HCEC 1CT (cell line): ENCODE results near the gene ZFHX3.

Source experiments
- DNase-seq: peaks from one replicate; pipeline ENCODE4 v3.0.0-alpha.2; 2017

Gene ZFHX3

DNA sequence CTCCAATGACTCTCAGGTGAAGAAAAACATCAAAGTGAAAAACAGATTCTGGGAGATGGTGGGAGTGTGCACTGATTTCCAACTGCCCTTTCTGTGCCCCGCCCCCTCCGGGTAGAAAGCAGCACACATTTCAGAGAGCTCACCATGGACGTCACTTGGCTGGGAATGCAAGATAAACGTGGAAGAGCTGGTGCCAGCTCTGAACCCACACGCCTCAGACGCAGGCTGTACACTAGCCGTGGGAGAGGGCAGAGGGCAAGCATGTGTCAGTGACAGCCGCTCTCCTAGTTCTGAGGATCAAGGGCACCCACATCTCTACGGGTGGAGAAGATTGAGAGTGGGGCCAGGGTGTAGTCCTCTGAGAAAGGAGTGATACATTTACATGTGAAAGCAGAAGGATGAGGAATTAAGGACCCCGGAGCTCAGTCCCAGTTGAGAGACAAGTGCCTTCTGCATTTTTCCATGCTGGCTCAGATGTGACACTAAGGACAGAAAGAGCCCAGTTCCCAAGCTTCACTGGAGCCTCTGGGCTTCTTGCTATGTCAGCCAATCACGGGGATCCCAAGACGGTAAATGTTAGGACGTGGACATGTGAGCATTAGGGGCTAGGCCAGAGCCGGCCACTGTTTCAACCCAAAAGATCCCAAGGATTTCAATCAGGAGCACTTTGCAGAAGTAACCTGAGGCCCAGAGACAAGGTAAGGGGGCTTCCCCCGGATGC lies 101.3 kb downstream of the ZFHX3 start:
- DNase-seq = no peak

DNA sequence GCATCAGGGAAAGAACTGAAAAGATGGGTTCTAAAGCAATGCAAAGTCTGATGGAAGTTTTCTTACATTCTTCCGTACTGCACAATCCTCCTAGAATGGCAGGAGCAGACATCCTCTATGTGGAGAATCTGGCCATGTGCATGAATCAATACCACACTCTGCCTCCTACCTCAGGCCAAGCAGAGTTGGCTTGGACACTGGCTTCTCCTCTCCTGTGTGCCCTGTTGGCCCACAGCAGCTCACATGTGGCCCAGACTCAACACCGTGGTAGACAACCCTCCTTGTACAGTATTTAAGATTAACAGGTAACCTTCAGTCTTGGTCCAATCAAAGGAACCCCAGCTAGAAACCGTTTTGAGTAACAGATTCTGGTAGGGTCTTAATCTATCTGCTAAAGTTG lies 101.9 kb downstream of the ZFHX3 start:
- DNase-seq = no peak

DNA sequence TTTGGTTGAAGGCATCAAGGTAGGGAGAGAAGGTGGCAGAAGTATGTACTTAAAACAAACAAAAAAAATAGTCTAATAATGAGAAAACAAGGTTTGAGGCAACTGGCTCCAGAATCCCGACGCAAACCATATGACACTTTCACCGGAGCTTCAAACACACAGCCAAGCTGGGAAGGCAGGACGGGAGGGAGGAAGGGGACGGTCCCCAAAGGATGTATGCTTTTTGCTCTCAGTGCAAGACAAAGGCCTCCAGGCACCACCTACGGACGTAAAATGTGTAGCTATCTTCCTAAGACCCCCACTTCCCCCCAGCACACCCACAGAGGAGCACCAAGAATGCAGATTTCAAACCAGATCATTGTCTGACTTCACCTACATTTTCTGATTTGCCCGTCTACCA lies 102.3 kb downstream of the ZFHX3 start:
- DNase-seq = no peak

DNA sequence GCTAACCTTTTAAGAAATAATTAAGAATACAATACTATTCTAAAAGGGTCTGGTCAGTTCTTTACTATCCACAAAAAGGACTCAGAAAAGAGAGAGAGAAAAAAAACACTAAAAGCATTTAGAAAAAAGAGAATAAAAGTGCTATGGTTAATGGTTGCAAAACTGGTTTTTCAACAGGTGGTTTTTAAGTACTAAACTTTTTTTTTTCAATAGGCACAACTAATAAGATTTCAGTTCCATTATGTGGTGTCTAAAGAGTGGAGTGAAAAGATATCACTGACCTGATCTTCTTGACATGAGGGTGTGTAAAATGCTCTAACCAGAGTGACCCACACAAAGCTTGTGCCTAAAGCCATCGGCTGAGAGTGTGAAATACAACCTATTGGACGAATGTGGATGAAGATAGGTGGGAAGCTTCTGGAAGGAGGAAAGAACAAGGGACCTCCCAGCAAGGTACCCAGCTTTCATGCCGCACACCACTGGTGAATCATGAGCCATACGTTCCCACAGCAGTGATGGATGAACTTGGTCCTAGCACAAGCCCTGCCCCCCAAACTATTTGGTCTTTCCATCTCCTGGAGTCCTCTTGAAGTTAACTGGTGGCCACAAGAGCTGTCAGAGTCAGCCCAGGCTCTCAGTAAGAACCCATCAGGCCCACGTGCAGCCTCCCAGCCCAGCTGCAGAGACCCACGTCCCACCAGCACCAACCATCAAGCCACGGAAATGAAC lies 103.0 kb downstream of the ZFHX3 start:
- DNase-seq = no peak

DNA sequence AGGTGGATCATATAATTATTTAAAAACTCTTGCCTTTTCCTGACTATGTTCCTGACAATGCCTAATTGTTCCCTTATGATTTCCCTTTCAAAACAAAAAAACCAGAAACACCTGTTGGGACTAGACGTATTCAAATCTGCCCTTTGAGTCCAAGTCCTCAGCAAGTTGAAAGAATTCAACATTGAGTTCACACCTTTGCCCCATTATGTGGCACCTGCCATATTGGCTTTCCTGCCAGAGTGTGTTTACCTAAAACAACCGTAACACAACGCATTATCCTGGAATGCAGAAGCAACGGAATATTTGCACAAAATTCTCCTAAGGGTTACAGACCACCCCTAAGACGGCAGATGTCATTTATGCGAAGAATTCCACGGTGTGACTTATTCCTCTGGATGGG lies 105.9 kb downstream of the ZFHX3 start:
- DNase-seq = no peak

DNA sequence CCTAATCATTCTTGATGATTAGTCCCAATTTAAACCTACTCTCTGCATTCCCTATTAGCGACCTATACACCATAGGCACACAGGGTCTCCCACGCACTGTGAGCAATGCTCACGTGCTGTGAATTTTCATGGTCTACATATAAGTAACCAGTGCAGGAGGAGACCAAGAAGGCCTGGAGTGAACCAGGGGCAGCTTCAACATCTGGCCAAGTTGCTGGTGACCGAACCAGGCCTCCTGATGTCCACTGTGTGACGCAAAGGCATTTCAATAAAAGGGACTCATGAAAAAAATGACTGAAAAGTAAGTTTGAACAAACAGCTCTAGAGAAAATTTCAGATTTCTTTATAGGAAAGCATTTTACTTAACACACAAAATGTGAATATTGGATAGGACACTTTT lies 107.0 kb downstream of the ZFHX3 start:
- no peak for DNase-seq

DNA sequence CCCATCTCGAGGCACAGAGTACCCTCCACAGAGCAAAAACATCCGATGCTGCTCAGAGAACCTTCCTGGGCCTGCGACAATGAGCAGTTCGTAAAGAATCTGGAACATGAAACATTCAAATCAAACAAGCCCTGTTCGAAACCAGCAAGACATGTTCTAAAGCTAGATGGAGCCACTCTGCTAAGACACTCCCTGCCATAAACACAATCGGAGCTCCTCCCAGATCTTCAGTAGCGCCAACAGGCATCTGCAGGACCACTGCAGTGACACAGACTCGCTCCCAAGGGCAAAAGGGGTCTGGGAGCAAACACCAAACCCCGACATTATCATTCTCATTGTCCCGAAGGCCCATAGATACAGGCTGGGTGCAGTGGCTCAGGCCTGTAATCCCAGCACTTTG lies 108.7 kb downstream of the ZFHX3 start:
- DNase-seq = peak; percentile 70

DNA sequence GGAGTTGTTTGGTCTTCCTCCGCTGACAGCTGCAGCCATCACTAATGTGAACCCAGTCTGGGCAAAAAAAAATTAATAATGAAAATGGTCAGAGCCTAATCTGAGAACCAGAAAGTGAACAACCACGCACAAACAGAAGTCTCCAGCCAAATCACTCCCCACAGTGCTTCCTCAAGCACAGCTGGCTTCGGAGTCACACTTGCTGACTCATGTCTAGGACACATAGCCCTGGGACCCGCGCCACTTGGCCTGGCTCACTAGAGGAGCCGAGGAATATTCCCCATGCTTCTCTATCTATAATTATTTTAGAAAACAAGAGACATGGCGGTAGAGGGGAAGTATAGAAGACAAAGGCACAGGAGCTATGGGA lies 109.1 kb downstream of the ZFHX3 start:
- DNase-seq = peak; percentile 70

DNA sequence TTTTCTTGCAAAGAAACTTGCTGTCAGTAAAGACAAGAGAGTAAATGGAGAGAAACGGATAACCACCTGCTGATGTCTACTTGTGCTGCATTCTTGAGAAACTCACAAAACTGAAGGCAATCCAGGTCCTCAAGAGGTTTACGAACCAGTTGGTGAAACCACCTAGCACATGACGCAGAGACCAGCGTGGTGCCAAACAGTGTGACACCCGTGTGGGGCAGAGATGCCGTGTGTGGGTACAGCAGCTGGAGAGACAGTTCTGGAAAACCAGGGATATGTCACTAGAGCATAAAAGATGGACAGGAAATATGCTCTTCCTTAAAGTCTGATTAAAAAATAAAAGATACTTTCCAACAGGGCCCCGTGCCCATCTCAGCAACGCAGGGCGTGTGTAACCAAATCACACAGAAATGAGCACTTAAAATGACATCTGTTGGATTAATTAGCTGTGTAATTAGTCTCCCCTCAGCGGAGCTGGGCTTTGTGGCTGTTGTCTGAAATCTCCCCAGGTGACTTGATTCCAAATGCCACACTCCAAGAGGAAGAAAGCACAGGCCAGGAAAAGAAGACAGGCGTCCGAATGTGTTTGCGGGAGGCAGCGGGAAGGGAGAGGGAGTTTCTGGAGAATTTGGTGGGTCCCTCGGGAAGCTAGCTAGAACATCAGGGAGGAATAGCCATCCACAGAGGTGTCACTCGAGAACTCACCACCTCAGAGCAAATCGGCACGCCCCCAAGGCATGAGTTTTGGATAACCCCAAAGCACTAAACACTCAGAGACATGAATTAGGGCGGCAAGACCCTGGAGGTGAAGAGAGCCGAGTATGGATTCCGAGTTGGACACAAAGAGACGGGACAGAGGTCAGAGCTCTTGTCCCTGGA lies 109.8 kb downstream of the ZFHX3 start:
- no peak for DNase-seq

DNA sequence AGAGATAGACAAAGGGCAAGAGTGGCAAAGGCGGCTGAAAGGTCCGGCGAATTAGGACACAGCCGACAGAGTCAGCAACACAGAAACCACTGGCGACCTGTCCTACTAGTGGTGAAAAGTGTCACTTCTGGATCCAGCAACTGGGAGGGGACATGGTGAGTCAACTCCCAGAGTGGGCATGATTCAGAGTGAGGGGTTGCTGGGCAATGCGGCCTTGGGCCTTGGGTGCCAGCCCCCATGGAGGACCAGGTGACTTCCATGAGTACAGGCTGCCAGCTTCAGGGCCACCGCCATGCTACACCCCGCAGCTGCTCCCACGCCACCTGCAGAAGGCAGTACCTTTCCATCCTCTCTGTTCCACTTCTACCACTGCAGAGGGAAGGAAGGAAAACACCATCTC lies 110.6 kb downstream of the ZFHX3 start:
- DNase-seq = no peak

DNA sequence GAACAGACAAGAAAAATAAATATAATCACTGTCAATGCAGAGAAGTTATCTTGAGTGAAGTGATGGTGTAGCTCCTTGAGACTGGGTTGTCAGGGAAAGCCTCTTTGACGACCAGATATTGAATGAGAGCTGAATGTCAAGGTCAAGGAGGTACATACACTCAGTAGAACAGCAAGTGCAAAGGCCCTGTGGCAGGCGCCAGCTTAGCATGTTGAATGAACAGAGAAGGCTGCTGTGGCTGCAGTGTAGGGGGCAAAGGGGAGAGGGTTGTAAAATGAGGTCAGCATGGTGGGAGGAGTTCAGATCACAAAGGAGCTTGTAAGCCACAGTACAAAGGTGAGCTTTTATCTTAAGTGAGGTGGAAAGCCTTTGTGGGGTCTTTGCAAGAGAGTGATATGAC lies 111.5 kb downstream of the ZFHX3 start:
- DNase-seq = no peak

DNA sequence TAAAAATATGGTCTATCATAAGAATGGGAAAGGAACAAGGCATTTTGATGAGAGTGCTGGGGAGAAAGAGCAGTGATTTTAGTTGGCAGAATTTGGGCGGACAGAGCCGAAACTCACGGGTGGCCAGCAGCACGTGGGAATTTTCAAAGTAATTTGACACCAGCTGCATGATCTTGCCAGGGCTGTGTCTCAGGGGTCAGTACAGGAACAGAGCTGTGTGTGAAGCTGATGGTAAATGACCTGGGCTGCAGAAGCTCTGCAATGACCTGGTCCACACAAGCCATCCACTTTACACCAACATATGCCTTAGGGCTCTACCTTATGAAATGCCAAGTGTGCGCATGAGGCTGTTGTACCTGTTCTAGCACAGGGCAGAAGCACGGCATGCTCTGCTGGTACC lies 112.0 kb downstream of the ZFHX3 start:
- DNase-seq = no peak

DNA sequence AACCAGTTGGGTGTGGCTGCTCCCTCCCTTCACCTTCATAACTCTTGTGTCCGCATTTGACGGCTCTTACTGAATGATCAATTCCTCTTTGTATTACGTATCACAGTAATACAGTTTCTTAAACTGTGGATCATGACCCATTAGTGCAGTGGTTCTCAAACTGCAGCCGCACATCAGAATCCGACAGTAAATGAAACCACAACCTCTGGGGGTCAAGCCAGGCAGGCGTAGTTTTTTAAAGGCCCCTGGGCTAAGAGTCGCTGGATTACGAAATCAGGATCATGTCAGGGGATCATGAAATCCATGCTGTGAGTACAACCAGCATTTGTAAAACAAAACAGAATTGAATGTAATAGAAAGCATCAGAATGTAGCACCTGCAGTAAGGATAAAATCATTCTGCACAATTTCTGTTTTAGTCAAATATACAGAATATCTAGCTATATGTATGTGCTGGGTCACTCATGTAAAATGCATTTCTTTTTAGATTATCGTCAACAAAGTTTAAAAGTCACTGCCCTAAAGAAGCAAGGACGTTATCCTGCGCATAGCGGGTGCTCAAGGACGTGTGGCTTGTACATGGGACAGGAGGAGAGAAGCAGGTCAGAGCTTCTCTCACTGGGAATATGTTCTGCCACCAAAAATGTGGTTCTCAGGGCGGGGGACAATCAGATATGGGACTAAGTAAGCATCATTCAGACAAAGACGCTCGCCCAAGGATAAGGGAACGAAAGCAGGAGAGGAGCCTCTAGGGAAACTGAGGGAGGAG lies 113.1 kb downstream of the ZFHX3 start:
- no peak for DNase-seq

DNA sequence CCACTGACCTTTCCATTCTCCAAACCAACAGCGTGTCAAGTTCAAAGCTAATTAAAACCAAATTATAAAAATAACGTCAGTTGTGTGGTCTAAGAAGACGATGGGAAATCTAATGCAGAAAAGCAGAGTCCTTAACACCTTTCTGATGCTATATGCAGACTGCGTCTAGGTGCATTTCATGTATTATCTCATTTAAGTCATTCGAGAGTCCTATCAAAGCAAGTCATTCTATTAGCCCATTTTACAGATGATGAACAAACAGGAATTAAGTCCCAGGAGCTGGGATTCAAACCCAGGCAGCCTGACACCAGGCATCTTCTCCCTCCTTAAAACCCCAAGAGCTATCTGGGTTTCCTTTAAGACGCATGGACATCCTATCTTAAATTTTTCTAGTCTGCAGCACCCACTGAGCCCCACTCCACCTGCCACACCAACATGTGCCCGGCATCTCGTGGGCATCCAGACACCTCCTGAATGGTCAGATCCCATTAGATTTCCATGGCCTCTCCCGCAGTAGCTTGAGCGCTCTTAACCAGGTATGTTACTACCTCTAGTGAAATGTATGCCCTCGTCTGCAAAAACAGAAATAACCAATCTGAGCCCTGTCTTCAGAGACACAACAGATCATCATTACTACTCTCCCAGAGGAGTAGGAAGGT lies 115.1 kb downstream of the ZFHX3 start:
- DNase-seq = no peak

DNA sequence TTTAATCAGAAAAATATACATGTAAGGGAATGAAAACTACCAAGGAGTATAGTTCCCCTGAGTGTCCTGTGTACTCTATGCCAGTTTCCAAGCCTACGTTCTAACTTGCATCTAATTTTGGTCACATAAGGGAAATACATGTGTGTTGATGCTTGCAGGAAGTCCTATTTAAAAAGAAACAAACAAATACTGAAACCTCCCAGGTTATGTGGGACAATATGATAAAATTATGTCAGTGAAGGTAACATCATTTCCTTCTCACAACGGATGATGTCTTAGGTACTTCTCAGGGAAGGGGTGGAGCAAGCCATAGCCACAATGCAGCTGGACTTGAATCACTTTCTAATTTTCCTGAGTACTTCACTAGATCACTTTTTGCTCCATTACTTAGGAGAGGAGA lies 115.9 kb downstream of the ZFHX3 start:
- DNase-seq = no peak

DNA sequence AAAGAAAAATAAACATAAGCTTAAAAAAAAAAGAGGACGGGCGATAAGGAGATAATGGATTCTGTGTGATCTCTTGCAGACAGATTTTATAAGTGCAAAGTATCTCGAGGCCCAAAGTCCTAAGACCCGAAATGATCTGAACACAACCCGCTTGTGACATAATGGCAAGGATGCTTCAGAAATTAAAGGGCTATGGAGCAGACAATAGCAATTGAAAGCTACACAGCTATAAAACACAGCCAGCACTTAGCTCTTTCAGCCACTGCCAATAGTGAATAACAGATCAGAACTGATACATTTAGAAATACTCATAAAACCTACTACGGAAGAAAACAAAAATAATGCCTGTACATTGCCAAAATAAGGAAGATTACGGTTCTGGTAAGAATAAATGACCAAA lies 117.5 kb downstream of the ZFHX3 start:
- no peak for DNase-seq

DNA sequence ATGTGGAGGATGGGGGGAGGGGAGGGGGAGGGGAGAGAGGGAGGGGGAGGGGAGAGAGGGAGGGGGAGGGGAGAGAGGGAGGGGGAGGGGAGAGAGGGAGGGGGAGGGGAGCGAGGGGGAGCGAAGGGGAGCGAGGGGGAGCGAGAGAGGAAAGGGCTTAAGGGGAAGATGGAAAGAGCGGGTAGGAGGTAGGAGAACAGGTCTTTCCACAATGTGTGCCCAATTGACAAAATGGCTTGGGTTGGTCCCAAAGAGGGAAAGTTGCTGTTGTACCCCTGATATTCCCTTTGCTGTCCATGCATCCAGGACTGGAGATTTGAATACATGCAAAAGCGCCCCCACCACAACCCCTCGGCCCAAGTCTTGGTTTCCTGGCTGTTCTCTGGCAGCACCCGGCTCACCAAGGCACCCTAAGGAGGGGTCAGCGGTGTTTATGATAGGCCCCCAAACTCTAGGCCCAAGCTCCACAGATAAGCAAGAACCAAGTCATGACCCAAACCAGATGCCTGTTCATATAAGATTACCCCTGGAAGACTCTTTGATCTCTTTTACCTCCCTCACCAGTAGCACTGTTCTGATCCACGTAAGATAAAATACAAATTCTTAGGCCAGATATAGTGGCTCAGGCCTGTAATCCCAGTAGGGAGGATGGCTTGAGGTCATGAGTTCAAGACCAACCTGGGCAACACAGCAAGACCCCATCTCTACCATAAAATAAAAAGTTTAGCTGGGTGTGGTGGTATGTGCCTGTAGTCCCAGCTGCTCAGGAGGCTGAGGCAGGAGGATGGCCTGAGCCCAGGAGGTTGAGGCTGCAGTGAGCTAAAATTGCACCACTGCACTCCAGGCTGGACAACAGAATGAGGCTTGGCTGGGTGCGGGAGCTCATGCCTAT lies 119.6 kb downstream of the ZFHX3 start:
- DNase-seq = no peak

DNA sequence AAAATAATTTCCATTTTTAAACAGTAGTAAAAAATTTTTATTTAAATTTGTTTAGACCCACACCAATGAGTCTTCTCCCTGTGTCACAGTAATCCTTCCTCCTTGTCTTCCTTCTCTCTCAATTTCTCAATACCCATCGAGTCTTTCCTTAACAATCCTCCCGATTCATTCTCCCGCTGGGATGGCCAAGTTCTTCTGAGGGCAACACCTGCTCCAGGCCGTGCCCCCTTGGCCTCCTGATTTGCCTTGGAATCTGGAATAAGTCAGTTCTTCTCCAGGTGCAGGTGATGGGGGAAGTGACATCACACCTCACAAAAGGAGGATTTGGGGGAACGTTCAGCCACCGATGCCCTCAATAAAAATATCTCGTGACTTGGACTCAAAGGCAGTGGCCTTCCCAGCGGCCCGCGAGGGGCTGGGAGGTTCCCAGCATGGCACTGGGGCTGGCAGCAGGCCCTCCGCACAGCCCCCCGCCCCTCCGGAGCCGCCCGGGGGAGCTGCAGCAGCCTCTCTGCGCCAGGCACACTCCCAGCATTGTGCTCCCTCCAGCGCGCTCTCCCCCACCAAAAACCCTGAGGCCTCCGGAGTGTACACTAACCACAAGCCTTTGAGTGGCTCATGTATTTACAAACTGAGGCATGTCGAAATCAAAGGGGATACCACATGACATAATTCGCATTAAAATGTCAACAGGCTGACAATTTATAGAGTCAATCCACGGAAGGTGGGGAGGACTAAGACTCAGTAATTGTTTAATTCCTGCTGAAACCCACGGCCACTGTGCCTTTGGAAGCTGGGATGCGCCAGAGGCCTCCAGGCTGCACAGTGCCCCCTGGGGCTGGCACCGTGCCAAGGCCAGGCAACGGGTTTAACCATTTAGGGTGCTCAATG lies 120.5 kb downstream of the ZFHX3 start:
- DNase-seq = peak; percentile 92

DNA sequence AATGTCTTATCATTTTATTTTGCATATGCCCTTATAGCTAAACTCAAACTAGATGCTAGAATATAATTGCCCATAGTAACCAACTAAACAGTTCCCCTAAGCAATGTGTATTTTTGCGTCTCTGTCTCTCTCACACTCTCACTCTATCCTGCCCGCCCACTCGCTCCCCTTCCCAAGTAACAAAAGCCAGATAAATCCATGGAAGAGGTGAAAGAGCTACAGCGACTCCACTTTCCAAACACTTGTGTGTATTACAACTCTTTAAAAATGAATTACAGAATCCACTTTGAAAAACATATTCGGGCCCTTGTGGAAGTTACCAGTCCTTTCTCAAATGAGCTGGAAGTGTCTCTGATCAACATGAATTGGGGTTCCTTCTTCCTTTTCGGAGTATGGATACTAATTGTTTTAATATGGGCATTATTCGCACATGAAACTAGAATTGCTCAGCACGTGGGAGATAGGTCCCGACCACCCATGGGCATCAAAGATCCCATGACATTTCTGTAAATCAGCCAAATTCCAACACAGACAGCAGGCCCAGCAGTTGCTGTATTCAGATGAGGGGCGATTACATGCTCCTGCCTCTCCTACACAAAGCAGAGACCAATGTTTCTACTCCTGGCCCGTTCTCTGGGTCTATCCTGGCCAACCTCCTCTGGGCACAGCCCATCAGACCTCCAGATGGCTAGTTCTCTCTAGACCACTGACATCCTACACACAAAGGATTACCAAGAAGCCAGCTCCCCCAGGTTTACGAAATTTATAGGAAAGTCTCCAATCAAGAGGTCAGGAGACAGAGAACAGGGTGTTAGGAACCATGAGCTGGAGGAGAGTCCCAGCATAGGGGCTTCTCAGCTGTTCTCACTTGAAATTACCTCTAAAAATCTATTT lies 121.5 kb downstream of the ZFHX3 start:
- no peak for DNase-seq
